CD1c-positive myeloid dendritic cell (primary cell): ENCODE results near the gene GBX1.
A peak's percentile ranks its signal among the peaks of the same experiment; 100 is the strongest.

Experiments
- DNase-seq: peaks from one replicate; pipeline ENCODE4 v3.0.0-alpha.2; 2016; ENCODE audit errors: extremely low spot score

Gene GBX1

GRCh38 chr7:151193203-151193978 is 25.9 kb upstream of the GBX1 start:
- DNase-seq, result no peak

GRCh38 chr7:151192002-151192539 is 24.6 kb upstream of the GBX1 start:
- DNase-seq, result no peak

- DNase-seq, result no peak
Observed at GRCh38 chr7:151191544-151191943, 24.1 kb upstream of the GBX1 start.

GRCh38 chr7:151189038-151189437 is 21.5 kb upstream of the GBX1 start:
- no peak for DNase-seq

GRCh38 chr7:151188252-151188542 is 20.7 kb upstream of the GBX1 start:
- DNase-seq, result no peak

GRCh38 chr7:151187409-151188251 is 20.1 kb upstream of the GBX1 start:
- no peak for DNase-seq

GRCh38 chr7:151186640-151187408 is 19.3 kb upstream of the GBX1 start, which contains the start of gene ASB10:
TSS of gene ASB10 (minus strand) at chr7:151187250. CDS start at chr7:151187130, 120 bp downstream.
- DNase-seq, result no peak

- no peak for DNase-seq
Observed at GRCh38 chr7:151185762-151186639, 18.5 kb upstream of the GBX1 start.

GRCh38 chr7:151181011-151181431 is 13.5 kb upstream of the GBX1 start:
- no peak for DNase-seq

GRCh38 chr7:151179946-151180345 is 12.5 kb upstream of the GBX1 start:
- DNase-seq, result no peak

GRCh38 chr7:151179287-151179860 is 11.9 kb upstream of the GBX1 start:
- no peak for DNase-seq

- no peak for DNase-seq
Observed at GRCh38 chr7:151178831-151179230, 11.3 kb upstream of the GBX1 start.

- DNase-seq, result no peak
Observed at GRCh38 chr7:151178236-151178635, 10.7 kb upstream of the GBX1 start.

GRCh38 chr7:151177310-151177709 is 9.8 kb upstream of the GBX1 start:
- DNase-seq, result no peak

GRCh38 chr7:151176401-151176800 is 8.9 kb upstream of the GBX1 start:
- no peak for DNase-seq

GRCh38 chr7:151175793-151176311 is 8.4 kb upstream of the GBX1 start:
- no peak for DNase-seq

GRCh38 chr7:151175047-151175792 is 7.7 kb upstream of the GBX1 start:
- no peak for DNase-seq

GRCh38 chr7:151174246-151175046 is 7.0 kb upstream of the GBX1 start:
- peak; percentile 35 for DNase-seq
